Measurements from ENCODE around the gene PRKN.

PRKN gene

GRCh38 chr6:161372422-161372793 is 1355.2 kb downstream of the PRKN start:
- no peak for DNase-seq (ENCODE audit: low read depth)
- no peak overlapping the region for H3K4me3 ChIP-seq (ENCODE audit: low read depth, low read length)
- TF ChIP-seq MYC (IDR thresholded peaks at IDR 0.05; ENCODE audit: low read depth, low read length) (no peak), MAX (IDR thresholded peaks at IDR 0.05; ENCODE audit: low read depth, low read length) (no peak), POLR2A (IDR thresholded peaks at IDR 0.05; ENCODE audit: extremely low read depth, insufficient read length) (no peak)
- TF ChIP-seq, protein P1, sequence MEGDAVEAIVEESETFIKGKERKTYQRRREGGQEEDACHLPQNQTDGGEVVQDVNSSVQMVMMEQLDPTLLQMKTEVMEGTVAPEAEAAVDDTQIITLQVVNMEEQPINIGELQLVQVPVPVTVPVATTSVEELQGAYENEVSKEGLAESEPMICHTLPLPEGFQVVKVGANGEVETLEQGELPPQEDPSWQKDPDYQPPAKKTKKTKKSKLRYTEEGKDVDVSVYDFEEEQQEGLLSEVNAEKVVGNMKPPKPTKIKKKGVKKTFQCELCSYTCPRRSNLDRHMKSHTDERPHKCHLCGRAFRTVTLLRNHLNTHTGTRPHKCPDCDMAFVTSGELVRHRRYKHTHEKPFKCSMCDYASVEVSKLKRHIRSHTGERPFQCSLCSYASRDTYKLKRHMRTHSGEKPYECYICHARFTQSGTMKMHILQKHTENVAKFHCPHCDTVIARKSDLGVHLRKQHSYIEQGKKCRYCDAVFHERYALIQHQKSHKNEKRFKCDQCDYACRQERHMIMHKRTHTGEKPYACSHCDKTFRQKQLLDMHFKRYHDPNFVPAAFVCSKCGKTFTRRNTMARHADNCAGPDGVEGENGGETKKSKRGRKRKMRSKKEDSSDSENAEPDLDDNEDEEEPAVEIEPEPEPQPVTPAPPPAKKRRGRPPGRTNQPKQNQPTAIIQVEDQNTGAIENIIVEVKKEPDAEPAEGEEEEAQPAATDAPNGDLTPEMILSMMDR (IDR thresholded peaks at IDR 0.05; ENCODE audit: low read depth, low read length), result no peak

DNA sequence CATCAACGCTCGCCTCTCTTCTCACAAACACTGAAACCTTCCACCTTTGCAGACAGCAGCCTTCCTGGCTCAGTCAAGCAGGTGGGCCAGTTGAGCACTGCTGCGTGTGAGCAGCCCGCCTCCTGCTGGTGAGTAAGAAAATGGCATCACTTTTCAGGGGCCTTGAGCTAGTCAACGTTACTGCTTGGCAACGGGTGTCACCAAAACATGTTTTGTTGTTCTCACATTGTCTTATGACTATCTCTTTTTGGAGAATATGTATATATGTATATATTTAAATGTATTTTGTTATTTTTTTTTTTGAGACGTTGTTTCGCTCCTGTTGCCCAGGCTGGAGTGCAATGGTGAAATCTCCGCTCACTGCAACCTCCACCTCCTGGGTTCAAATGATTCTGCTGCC is 1356.7 kb downstream of the PRKN start:
- no peak overlapping the region for H3K4me3 ChIP-seq (ENCODE audit: low read depth, low read length)
- TF ChIP-seq POLR2A (IDR thresholded peaks at IDR 0.05; ENCODE audit: extremely low read depth, insufficient read length) (no peak), MAX (IDR thresholded peaks at IDR 0.05; ENCODE audit: low read depth, low read length) (peak; percentile 41; the same call in 1 of the 2 replicates), MYC (IDR thresholded peaks at IDR 0.05; ENCODE audit: low read depth, low read length) (peak; percentile 46)
- TF ChIP-seq, protein P1 (IDR thresholded peaks at IDR 0.05; ENCODE audit: low read depth, low read length), result peak; percentile 83
- DNase-seq (ENCODE audit: low read depth), result peak; percentile 75

- peak; percentile 38 for TF ChIP-seq MYC (IDR thresholded peaks at IDR 0.05; ENCODE audit: low read depth, low read length)
- peak; percentile 44; the same call in 1 of the 2 replicates for TF ChIP-seq MAX (IDR thresholded peaks at IDR 0.05; ENCODE audit: low read depth, low read length)
- TF ChIP-seq, protein P1 (IDR thresholded peaks at IDR 0.05; ENCODE audit: low read depth, low read length), result no peak
- no peak overlapping the region for H3K4me3 ChIP-seq (ENCODE audit: low read depth, low read length)
- peak; percentile 88 for DNase-seq (ENCODE audit: low read depth)
Measured at GRCh38 chr6:161369339-161369738, 1358.2 kb downstream of the PRKN start.

DNA sequence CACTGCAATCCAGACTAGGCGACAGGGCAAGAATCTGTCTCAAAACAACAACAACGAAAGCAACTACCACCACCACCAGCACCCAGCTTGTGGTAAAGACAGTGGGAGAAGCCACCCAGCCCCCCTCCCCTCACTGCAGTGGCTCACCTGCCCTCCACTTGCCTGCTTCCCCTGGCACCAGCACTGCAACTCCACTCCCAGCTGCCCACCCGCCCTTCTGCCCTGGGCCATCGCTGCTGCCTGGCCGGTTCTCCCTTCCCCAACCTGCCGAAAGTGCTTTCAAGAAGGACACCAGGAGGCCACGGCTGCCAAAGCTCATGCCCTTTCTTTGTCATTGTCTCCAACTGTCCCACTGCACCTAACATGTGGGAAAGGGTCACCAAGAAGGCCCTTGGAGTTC is 1359.1 kb downstream of the PRKN start:
- TF ChIP-seq MYC (IDR thresholded peaks at IDR 0.05; ENCODE audit: low read depth, low read length) (no peak), MAX (IDR thresholded peaks at IDR 0.05; ENCODE audit: low read depth, low read length) (no peak), POLR2A (IDR thresholded peaks at IDR 0.05; ENCODE audit: extremely low read depth, insufficient read length) (no peak)
- TF ChIP-seq, protein P1 (IDR thresholded peaks at IDR 0.05; ENCODE audit: low read depth, low read length), result no peak
- DNase-seq (ENCODE audit: low read depth), result no peak
- no peak overlapping the region for H3K4me3 ChIP-seq (ENCODE audit: low read depth, low read length)

- DNase-seq (ENCODE audit: low read depth), result no peak
- no peak overlapping the region for H3K4me3 ChIP-seq (ENCODE audit: low read depth, low read length)
- TF ChIP-seq, protein P1 (IDR thresholded peaks at IDR 0.05; ENCODE audit: low read depth, low read length), result no peak
- TF ChIP-seq MYC (IDR thresholded peaks at IDR 0.05; ENCODE audit: low read depth, low read length), result no peak
- no peak for TF ChIP-seq MAX (IDR thresholded peaks at IDR 0.05; ENCODE audit: low read depth, low read length)
- no peak for TF ChIP-seq POLR2A (IDR thresholded peaks at IDR 0.05; ENCODE audit: extremely low read depth, insufficient read length)
Measured at GRCh38 chr6:161367472-161367871, 1360.1 kb downstream of the PRKN start.
